KOPT-K1 (cell line): ENCODE data around the gene TRIM39.
"Not testable (repeated sequence)": the region's sequence is repeated elsewhere in the genome, so short reads cannot be mapped to it uniquely, and the experiment has no call there.

ENCODE experiments used
- H3K27ac ChIP-seq: fragments of 200-600 bp; sonication (generic); 2 replicates; pipeline ENCODE4 v1.5.1; 2016; ENCODE audit warnings: antibody characterized with exemption, mild to moderate bottlenecking, low read depth, low read length; ENCODE audit not compliant: poor library complexity, severe bottlenecking
- H3K36me3 ChIP-seq: fragments of 200-600 bp; sonication (generic); 2 replicates; pipeline ENCODE4 v1.5.1; 2017; ENCODE audit warnings: antibody characterized with exemption, mild to moderate bottlenecking, low read length, moderate library complexity; ENCODE audit not compliant: insufficient read depth
- H3K9me3 ChIP-seq: fragments of 200-600 bp; sonication (generic); 2 replicates; pipeline ENCODE4 v1.5.1; 2017; ENCODE audit warnings: antibody characterized with exemption, low read length, mild to moderate bottlenecking; ENCODE audit not compliant: insufficient read depth, poor library complexity, severe bottlenecking

TRIM39 gene

GRCh38 chr6:30364591-30364990, 37.9 kb downstream of the TRIM39 start:
- H3K27ac ChIP-seq: no peak overlapping the region
- peaks cover 11% of the 10 kb centered on the region for H3K9me3 ChIP-seq
- no peaks in the 10 kb centered on the region for H3K36me3 ChIP-seq

- H3K36me3 ChIP-seq, H3K27ac ChIP-seq: not testable (repeated sequence)
Observed at GRCh38 chr6:30369280-30369679, 42.6 kb downstream of the TRIM39 start.

DNA sequence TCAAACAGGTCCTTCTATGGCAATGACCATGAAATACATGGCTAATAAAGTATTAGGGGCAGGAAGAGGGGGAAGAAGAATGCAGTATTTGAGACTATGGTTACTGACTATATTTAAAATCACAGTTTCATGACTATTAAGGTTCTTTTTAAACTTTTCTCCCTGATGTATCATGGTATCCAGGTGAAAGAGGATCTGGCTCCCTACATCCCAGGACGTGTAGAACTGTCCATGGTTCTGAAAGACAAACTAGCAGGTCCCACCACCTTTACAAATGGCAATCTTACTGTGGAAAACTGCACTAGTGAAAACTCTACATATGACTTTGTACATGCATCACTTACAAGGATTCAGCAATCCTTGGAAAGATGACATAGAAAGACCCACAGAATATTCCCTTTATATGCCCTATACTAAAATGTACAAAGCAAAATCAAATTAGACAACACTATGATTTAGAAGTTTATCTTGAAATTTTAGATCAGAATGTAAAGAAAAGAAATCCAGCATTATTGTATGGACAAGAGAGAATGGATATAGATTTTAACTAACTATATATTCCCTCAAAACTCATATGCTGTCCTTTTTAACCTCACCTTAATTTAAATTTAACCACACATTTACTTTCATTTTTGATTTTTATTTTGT, 51.7 kb downstream of the TRIM39 start:
- no peak overlapping the region for H3K27ac ChIP-seq
- H3K36me3 ChIP-seq: no peaks in the 10 kb centered on the region
- H3K9me3 ChIP-seq: no peaks in the 10 kb centered on the region

More at GRCh38 chr6:30369280-30369679, 42.6 kb downstream of the TRIM39 start:
- H3K9me3 ChIP-seq: not testable (repeated sequence)

DNA sequence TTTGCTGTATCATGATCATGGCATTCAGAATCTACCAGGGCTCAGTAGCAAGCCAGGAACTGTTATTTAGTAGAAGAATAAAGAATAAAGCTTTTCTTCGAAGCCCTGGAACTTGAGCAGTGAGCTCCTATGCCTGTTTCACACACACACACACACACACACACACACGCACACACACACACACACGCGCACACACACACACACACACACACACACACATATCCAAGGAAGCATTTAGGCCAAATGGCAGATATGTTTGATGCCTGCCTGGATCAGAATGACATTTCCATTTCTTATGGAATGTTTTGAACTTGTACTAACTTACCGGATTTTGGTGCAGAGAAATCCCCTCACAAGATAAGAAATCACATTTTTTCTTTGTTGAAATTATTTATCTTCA, 53.7 kb downstream of the TRIM39 start:
- Histone ChIP-seq H3K9me3 (no peaks in the 10 kb centered on the region), H3K36me3 (no peaks in the 10 kb centered on the region)

GRCh38 chr6:30386166-30386565, 59.4 kb downstream of the TRIM39 start:
- no peaks in the 10 kb centered on the region for H3K9me3 ChIP-seq
- H3K27ac ChIP-seq: no peak overlapping the region

More for the DNA sequence above, 53.7 kb downstream of the TRIM39 start:
- H3K27ac ChIP-seq: no peak overlapping the region

DNA sequence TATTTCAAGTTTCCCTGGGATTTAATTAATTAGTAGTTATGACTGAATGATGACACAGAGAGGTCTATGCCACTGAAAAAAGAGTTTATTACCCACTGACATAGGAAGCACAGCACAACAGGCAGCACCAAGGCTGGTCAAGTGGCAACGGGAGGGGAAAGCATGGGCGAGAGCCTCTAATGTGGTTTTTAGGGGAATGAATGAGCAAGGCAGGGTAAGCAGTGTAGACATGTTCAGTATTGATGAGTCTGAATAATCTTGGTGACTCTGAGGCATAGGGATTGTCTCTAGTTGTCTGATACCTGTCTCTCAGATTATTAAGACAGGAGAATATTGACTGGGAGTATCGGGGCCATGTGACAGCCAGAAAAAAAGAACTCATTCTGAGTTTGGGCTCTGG, 64.5 kb downstream of the TRIM39 start:
- Histone ChIP-seq H3K36me3 (no peaks in the 10 kb centered on the region), H3K27ac (no peak overlapping the region), H3K9me3 (no peaks in the 10 kb centered on the region)

More at GRCh38 chr6:30386166-30386565, 59.4 kb downstream of the TRIM39 start:
- no peaks in the 10 kb centered on the region for H3K36me3 ChIP-seq
